Keratinocyte (primary cell): ENCODE measurements around the gene LPGAT1. TPM values are rescaled to one million over a fixed set of nuclear protein-coding genes. Genes with fewer than 3 reads are reported as not detected.
"Not testable (repeated sequence)": the region's sequence is repeated elsewhere in the genome, so short reads cannot be mapped to it uniquely, and the experiment has no call there.

Source experiments
- DNase-seq: peaks from one replicate; pipeline ENCODE4 v3.0.0-alpha.2; 2011; ENCODE audit warnings: low read depth, missing footprints, low spot score
- FAIRE-seq: peaks from 2 replicates; lab custom pipeline; 2011; peaks lifted over from hg19 to GRCh38; lab: Jason Lieb, UNC
- H2AFZ ChIP-seq: 2 replicates; pipeline ENCODE4 v1.6.0; 2012; ENCODE audit warnings: low read length, control low read depth, inconsistent platforms; ENCODE audit not compliant: control insufficient read depth
- H3K27ac ChIP-seq: 2 replicates; pipeline ENCODE4 v1.5.1; 2011; ENCODE audit warnings: low read length; ENCODE audit not compliant: control insufficient read depth, insufficient read depth
- H3K27me3 ChIP-seq: 3 replicates; pipeline ENCODE4 v1.6.0; 2011; ENCODE audit warnings: low read length; ENCODE audit not compliant: control insufficient read depth, insufficient read depth; ENCODE audit errors: extremely low read depth
- H3K36me3 ChIP-seq, 2 experiments: 2 replicates in 1 of 2; 3 replicates in 1 of 2; pipeline ENCODE4 v1.5.1; 2011; ENCODE audit warnings: low read length in 2 of 2, mild to moderate bottlenecking in 1 of 2; ENCODE audit not compliant: control insufficient read depth in 2 of 2, insufficient read depth in 2 of 2; ENCODE audit errors: extremely low read depth in 1 of 2
- H3K4me1 ChIP-seq: 3 replicates; pipeline ENCODE4 v1.5.1; 2011; ENCODE audit warnings: low read length; ENCODE audit not compliant: control insufficient read depth, insufficient read depth; ENCODE audit errors: extremely low read depth
- H3K4me2 ChIP-seq: 3 replicates; pipeline ENCODE4 v1.6.0; 2011; ENCODE audit warnings: low read depth, low read length; ENCODE audit not compliant: control insufficient read depth, insufficient read depth; ENCODE audit errors: extremely low read depth
- H3K4me3 ChIP-seq, 3 experiments: fragments of 200-600 bp in 1 of 3; sonication (generic) in 1 of 3; 2 replicates in 2 of 3; 3 replicates in 1 of 3; pipeline ENCODE4 v1.5.1; 2011 to 2016; ENCODE audit warnings: low read length in 3 of 3, mild to moderate bottlenecking in 3 of 3, control low read depth in 2 of 3, inconsistent platforms in 1 of 3, low read depth in 1 of 3, mixed read lengths in 1 of 3, mixed run types in 1 of 3, moderate library complexity in 1 of 3; ENCODE audit not compliant: control insufficient read depth in 2 of 3, insufficient read depth in 2 of 3; ENCODE audit errors: extremely low read depth in 1 of 3
- H3K79me2 ChIP-seq: 2 replicates; pipeline ENCODE4 v1.6.0; 2012; ENCODE audit warnings: low read length; ENCODE audit not compliant: control insufficient read depth, insufficient read depth
- H3K9ac ChIP-seq: 3 replicates; pipeline ENCODE4 v1.6.0; 2011; ENCODE audit warnings: low read length; ENCODE audit not compliant: control insufficient read depth, insufficient read depth; ENCODE audit errors: extremely low read depth
- H3K9me1 ChIP-seq: 3 replicates; pipeline ENCODE4 v1.6.0; 2011; ENCODE audit warnings: low read length; ENCODE audit not compliant: control insufficient read depth, insufficient read depth; ENCODE audit errors: extremely low read depth
- H3K9me3 ChIP-seq: 2 replicates; pipeline ENCODE4 v1.5.1; 2012; ENCODE audit warnings: low read depth, low read length; ENCODE audit not compliant: control insufficient read depth
- H4K20me1 ChIP-seq: 3 replicates; pipeline ENCODE4 v1.6.0; 2011; ENCODE audit warnings: low read length; ENCODE audit not compliant: control insufficient read depth, insufficient read depth; ENCODE audit errors: extremely low read depth
- CTCF ChIP-seq, 3 experiments: IDR thresholded peaks in 1 of 3; conservative IDR thresholded peaks in 1 of 3; optimal IDR thresholded peaks in 1 of 3; 2 replicates in 2 of 3; 3 replicates in 1 of 3; pipeline versions ENCODE3 to v1.5.1; 2011; ENCODE audit warnings: low read length in 3 of 3, mild to moderate bottlenecking in 3 of 3, moderate library complexity in 2 of 3, control low read depth in 1 of 3, inconsistent platforms in 1 of 3; ENCODE audit not compliant: insufficient read depth in 2 of 3; ENCODE audit errors: extremely low read depth in 1 of 3
- EZH2 ChIP-seq: IDR thresholded peaks from one replicate; pipeline ENCODE4 v1.6.1; 2012; ENCODE audit warnings: inconsistent platforms, mild to moderate bottlenecking, low read length, moderate library complexity
- dilution Hi-C: fragments of 300-500 bp; cut with MboI; formaldehyde crosslinking; loops from one replicate; pipeline ENCODE4 v1.7.0; 2020; ENCODE audit warnings: low sequenced_read_pairs; ENCODE audit not compliant: extremely low pct_ligation_motif_present
- polyA plus RNA-seq, 5 experiments: library from polyadenylated mRNA; depleted of rRNA in 3 of 5; stranded (reverse) in 3 of 5; stranded (forward) in 1 of 5; unstranded in 1 of 5; fragments of >200 nt; gene quantifications; 1 replicate in 1 of 5; 2 replicates in 3 of 5; 3 replicates in 1 of 5; pipeline versions ENCODE4 v1.2.1 to v1.2.3, GENCODE V29; 2011 to 2012; ENCODE audit warnings: missing spikeins in 2 of 5, low read depth in 1 of 5, low replicate concordance in 1 of 5

LPGAT1 gene
- polyA plus RNA-seq, 1 donor (not counting 4 experiments of a cell fraction or from before 2014, with no cell fraction given): 14.7 TPM

GRCh38 chr1:211874521-211875347, 44.2 kb upstream of the LPGAT1 start:
- no peaks in the 10 kb centered on the region for H3K9me1 ChIP-seq
- H3K27me3 ChIP-seq: no peaks in the 10 kb centered on the region
- H3K9me3 ChIP-seq: no peaks in the 10 kb centered on the region
- H4K20me1 ChIP-seq: no peaks in the 10 kb centered on the region
- no peak overlapping the region for H3K27ac ChIP-seq
- no peak overlapping the region for H2AFZ ChIP-seq
- H3K36me3 ChIP-seq: no peaks in the 10 kb centered on the region
- TF ChIP-seq CTCF (optimal IDR thresholded peaks at IDR 0.05 in 1 of 3, IDR thresholded peaks at IDR 0.05 in 1 of 3, conservative IDR thresholded peaks at IDR 0.05 in 1 of 3; ENCODE audit: extremely low read depth in 1 of 3, insufficient read depth in 2 of 3, low read length in 3 of 3) (no peak), EZH2 (no peak)
- H3K4me3 ChIP-seq: no peak overlapping the region
- FAIRE-seq (no peak), DNase-seq (no peak)
- no peak overlapping the region for H3K4me2 ChIP-seq
- no peak overlapping the region for H3K9ac ChIP-seq
- no peaks in the 10 kb centered on the region for H3K79me2 ChIP-seq
- no peaks in the 10 kb centered on the region for H3K4me1 ChIP-seq
- dilution Hi-C loops: no loop called here

GRCh38 chr1:211873731-211874130, 43.2 kb upstream of the LPGAT1 start:
- H2AFZ ChIP-seq, H3K9me3 ChIP-seq, H3K27me3 ChIP-seq, FAIRE-seq, H3K79me2 ChIP-seq, dilution Hi-C loops, H3K27ac ChIP-seq, H3K4me2 ChIP-seq, DNase-seq, H3K36me3 ChIP-seq, H4K20me1 ChIP-seq, H3K9me1 ChIP-seq, H3K4me1 ChIP-seq, H3K4me3 ChIP-seq, H3K9ac ChIP-seq: not testable (repeated sequence)
